RWPE2 (cell line): ENCODE data around the gene GPC2.
"Not testable (repeated sequence)": the region's sequence is repeated elsewhere in the genome, so short reads cannot be mapped to it uniquely, and the experiment has no call there.

ENCODE experiments used
- ATAC-seq: fragments of 200-7000 bp; cut with Tn5 transposase; 3 replicates; pipeline ENCODE4 v1.9.1; 2021; ENCODE audit warnings: low read depth
- DNase-seq: peaks from one replicate; pipeline ENCODE4 v3.0.0-alpha.2; 2020; ENCODE audit warnings: low spot score
- H3K27ac ChIP-seq: fragments of 450-650 bp; 2 replicates; pipeline ENCODE4 v1.5.1; 2017; ENCODE audit warnings: mild to moderate bottlenecking; ENCODE audit not compliant: poor library complexity, severe bottlenecking
- H3K27me3 ChIP-seq: fragments of 250-450 bp; sonication (Bioruptor Pico); 2 replicates; pipeline ENCODE4 v1.5.1; 2021; ENCODE audit warnings: mild to moderate bottlenecking, moderate library complexity; ENCODE audit not compliant: insufficient read depth, poor library complexity, severe bottlenecking
- H3K36me3 ChIP-seq: fragments of 250-450 bp; sonication (Bioruptor Pico); 2 replicates; pipeline ENCODE4 v1.5.1; 2020; ENCODE audit warnings: low read depth, mild to moderate bottlenecking, moderate library complexity
- H3K4me1 ChIP-seq: fragments of 250-450 bp; sonication (Bioruptor Pico); 2 replicates; pipeline ENCODE4 v1.5.1; 2021; ENCODE audit warnings: mild to moderate bottlenecking, moderate library complexity; ENCODE audit not compliant: insufficient read depth, poor library complexity, severe bottlenecking
- H3K4me3 ChIP-seq: fragments of 250-450 bp; sonication (Bioruptor Pico); 2 replicates; pipeline ENCODE4 v1.5.1; 2021; ENCODE audit warnings: mild to moderate bottlenecking, moderate library complexity; ENCODE audit not compliant: severe bottlenecking
- H3K9me3 ChIP-seq: fragments of 250-450 bp; sonication (Bioruptor Pico); 2 replicates; pipeline ENCODE4 v1.5.1; 2021; ENCODE audit warnings: mild to moderate bottlenecking, moderate library complexity; ENCODE audit not compliant: severe bottlenecking
- TF ChIP-seq, protein P1 (sequence below): fragments of 450-650 bp; IDR thresholded peaks from one replicate; pipeline ENCODE4 v1.5.1; 2017; ENCODE audit warnings: mild to moderate bottlenecking, moderate library complexity; ENCODE audit not compliant: poor library complexity, severe bottlenecking

Gene GPC2

GRCh38 chr7:100198266-100198665 lies 21.1 kb upstream of the GPC2 start:
- H3K27me3 ChIP-seq = no peaks in the 10 kb centered on the region
- TF ChIP-seq, protein P1, sequence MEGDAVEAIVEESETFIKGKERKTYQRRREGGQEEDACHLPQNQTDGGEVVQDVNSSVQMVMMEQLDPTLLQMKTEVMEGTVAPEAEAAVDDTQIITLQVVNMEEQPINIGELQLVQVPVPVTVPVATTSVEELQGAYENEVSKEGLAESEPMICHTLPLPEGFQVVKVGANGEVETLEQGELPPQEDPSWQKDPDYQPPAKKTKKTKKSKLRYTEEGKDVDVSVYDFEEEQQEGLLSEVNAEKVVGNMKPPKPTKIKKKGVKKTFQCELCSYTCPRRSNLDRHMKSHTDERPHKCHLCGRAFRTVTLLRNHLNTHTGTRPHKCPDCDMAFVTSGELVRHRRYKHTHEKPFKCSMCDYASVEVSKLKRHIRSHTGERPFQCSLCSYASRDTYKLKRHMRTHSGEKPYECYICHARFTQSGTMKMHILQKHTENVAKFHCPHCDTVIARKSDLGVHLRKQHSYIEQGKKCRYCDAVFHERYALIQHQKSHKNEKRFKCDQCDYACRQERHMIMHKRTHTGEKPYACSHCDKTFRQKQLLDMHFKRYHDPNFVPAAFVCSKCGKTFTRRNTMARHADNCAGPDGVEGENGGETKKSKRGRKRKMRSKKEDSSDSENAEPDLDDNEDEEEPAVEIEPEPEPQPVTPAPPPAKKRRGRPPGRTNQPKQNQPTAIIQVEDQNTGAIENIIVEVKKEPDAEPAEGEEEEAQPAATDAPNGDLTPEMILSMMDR = no peak
- H3K9me3 ChIP-seq = no peaks in the 10 kb centered on the region
- no peaks in the 10 kb centered on the region for H3K36me3 ChIP-seq
- DNase-seq (no peak), ATAC-seq (no peak)
- no peaks in the 10 kb centered on the region for H3K4me1 ChIP-seq
- no peak overlapping the region for H3K4me3 ChIP-seq
- no peak overlapping the region for H3K27ac ChIP-seq

DNA sequence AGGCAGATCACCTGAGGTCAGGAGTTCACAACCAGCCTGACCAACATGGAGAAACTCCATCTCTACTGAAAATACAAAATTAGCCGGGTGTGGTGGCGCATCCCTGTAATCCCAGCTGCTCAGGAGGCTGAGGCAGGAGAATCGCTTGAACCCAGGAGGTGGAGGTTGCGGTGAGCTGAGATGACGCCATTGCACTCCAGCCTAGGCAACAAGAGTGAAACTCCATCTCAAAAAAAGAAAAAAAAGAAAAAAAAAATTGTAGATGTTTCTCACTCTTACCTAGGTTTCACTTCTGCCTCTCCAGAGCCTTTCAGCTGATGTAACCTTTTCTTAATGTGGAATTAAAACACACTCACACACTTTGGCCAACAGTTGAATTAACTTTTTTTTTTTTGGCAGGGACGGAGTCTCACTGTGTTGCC lies 18.7 kb upstream of the GPC2 start:
- H3K27ac ChIP-seq, H3K4me3 ChIP-seq, H3K9me3 ChIP-seq, DNase-seq, H3K4me1 ChIP-seq, H3K27me3 ChIP-seq, H3K36me3 ChIP-seq, ATAC-seq: not testable (repeated sequence)

DNA sequence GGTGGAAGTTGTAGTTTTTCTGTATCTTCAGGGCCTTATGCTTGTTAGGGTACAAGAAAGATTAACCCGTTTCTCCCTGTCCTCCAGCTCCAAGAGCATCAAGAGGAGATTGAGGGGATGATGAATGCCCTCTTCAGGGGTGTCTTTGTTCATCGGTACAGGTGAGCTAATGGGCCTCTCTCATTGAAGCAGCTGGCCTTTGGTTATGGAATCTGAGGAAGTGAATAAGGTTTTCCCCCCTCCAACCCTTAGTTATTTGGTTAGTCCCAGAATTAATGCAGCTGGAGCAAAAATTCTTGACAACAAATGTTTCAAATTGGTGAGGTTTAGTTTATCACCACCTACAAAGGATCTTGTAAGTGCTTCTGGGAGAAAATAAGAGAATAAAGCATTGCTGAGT lies 18.0 kb upstream of the GPC2 start:
- DNase-seq = no peak
- Histone ChIP-seq H3K9me3 (no peaks in the 10 kb centered on the region), H3K36me3 (no peaks in the 10 kb centered on the region), H3K27ac (no peak overlapping the region), H3K4me3 (no peak overlapping the region), H3K4me1 (no peaks in the 10 kb centered on the region), H3K27me3 (no peaks in the 10 kb centered on the region)
- no peak for ATAC-seq
- TF ChIP-seq, protein P1 = no peak

GRCh38 chr7:100192969-100193368 lies 15.8 kb upstream of the GPC2 start:
- DNase-seq (no peak), ATAC-seq (no peak)
- H3K4me1 ChIP-seq = no peaks in the 10 kb centered on the region
- no peak overlapping the region for H3K27ac ChIP-seq
- no peaks in the 10 kb centered on the region for H3K36me3 ChIP-seq
- no peak overlapping the region for H3K4me3 ChIP-seq
- no peaks in the 10 kb centered on the region for H3K27me3 ChIP-seq
- TF ChIP-seq, protein P1 = no peak
- H3K9me3 ChIP-seq = no peaks in the 10 kb centered on the region

GRCh38 chr7:100192281-100192862 lies 15.2 kb upstream of the GPC2 start:
- not testable (repeated sequence) for ATAC-seq, H3K4me1 ChIP-seq, H3K27ac ChIP-seq, DNase-seq, H3K4me3 ChIP-seq, H3K36me3 ChIP-seq, H3K27me3 ChIP-seq, H3K9me3 ChIP-seq

GRCh38 chr7:100191775-100192174 lies 14.6 kb upstream of the GPC2 start:
- Histone ChIP-seq H3K4me1 (no peaks in the 10 kb centered on the region), H3K36me3 (no peaks in the 10 kb centered on the region), H3K27ac (no peak overlapping the region), H3K27me3 (no peaks in the 10 kb centered on the region), H3K9me3 (no peaks in the 10 kb centered on the region), H3K4me3 (no peak overlapping the region)
- ATAC-seq (no peak), DNase-seq (no peak)
- TF ChIP-seq, protein P1 = no peak
